ENCODE data around the gene TSN.

DNA sequence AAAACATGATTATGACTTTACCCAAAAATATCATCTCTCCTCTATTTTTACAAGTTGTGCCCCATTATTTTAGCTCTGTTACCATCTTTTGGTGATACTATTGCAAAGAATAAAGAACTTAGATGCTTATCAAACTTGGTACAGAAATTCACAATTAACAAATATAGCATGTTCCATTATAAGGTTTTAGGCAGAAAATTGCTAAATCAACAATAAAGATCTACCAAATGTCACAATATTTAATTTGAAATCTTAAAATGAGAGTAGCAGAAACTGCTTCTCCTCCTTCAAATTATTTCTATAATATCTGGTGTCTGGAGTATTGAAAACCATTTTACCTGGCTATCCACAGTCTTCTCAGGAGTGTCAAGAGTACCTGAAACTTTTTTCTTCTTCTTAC is 27.5 kb upstream of the TSN start:
- TF ChIP-seq JUND (IDR thresholded peaks at IDR 0.05) (no peak), YY1 (IDR thresholded peaks at IDR 0.05; ENCODE audit: low read depth) (no peak), POLR2AphosphoS5 (IDR thresholded peaks at IDR 0.05; ENCODE audit: low read depth, low read length) (no peak), EP300 (IDR thresholded peaks at IDR 0.05; ENCODE audit: borderline replicate concordance in 1 of 2, low read depth in 1 of 2, low read length in 1 of 2) (no peak), ELF1 (IDR thresholded peaks at IDR 0.05) (no peak), MEF2A (IDR thresholded peaks at IDR 0.05; ENCODE audit: borderline replicate concordance, low read depth) (no peak)
- TF ChIP-seq, protein P1, sequence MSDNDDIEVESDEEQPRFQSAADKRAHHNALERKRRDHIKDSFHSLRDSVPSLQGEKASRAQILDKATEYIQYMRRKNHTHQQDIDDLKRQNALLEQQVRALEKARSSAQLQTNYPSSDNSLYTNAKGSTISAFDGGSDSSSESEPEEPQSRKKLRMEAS (IDR thresholded peaks at IDR 0.05; ENCODE audit: low read depth), result no peak
- TF ChIP-seq, protein P2, sequence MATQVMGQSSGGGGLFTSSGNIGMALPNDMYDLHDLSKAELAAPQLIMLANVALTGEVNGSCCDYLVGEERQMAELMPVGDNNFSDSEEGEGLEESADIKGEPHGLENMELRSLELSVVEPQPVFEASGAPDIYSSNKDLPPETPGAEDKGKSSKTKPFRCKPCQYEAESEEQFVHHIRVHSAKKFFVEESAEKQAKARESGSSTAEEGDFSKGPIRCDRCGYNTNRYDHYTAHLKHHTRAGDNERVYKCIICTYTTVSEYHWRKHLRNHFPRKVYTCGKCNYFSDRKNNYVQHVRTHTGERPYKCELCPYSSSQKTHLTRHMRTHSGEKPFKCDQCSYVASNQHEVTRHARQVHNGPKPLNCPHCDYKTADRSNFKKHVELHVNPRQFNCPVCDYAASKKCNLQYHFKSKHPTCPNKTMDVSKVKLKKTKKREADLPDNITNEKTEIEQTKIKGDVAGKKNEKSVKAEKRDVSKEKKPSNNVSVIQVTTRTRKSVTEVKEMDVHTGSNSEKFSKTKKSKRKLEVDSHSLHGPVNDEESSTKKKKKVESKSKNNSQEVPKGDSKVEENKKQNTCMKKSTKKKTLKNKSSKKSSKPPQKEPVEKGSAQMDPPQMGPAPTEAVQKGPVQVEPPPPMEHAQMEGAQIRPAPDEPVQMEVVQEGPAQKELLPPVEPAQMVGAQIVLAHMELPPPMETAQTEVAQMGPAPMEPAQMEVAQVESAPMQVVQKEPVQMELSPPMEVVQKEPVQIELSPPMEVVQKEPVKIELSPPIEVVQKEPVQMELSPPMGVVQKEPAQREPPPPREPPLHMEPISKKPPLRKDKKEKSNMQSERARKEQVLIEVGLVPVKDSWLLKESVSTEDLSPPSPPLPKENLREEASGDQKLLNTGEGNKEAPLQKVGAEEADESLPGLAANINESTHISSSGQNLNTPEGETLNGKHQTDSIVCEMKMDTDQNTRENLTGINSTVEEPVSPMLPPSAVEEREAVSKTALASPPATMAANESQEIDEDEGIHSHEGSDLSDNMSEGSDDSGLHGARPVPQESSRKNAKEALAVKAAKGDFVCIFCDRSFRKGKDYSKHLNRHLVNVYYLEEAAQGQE (IDR thresholded peaks at IDR 0.05; ENCODE audit: low read depth, low read length), result no peak
- TF ChIP-seq, protein P3, sequence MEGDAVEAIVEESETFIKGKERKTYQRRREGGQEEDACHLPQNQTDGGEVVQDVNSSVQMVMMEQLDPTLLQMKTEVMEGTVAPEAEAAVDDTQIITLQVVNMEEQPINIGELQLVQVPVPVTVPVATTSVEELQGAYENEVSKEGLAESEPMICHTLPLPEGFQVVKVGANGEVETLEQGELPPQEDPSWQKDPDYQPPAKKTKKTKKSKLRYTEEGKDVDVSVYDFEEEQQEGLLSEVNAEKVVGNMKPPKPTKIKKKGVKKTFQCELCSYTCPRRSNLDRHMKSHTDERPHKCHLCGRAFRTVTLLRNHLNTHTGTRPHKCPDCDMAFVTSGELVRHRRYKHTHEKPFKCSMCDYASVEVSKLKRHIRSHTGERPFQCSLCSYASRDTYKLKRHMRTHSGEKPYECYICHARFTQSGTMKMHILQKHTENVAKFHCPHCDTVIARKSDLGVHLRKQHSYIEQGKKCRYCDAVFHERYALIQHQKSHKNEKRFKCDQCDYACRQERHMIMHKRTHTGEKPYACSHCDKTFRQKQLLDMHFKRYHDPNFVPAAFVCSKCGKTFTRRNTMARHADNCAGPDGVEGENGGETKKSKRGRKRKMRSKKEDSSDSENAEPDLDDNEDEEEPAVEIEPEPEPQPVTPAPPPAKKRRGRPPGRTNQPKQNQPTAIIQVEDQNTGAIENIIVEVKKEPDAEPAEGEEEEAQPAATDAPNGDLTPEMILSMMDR (IDR thresholded peaks at IDR 0.05), result no peak
- TF ChIP-seq, protein P4, sequence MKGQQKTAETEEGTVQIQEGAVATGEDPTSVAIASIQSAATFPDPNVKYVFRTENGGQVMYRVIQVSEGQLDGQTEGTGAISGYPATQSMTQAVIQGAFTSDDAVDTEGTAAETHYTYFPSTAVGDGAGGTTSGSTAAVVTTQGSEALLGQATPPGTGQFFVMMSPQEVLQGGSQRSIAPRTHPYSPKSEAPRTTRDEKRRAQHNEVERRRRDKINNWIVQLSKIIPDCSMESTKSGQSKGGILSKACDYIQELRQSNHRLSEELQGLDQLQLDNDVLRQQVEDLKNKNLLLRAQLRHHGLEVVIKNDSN (IDR thresholded peaks at IDR 0.05; ENCODE audit: borderline replicate concordance, low read depth), result no peak

All from SK-N-SH (cell line).